KMS-11 (cell line): ENCODE data around the gene PRKCH.

ENCODE experiments used
- H2AFZ ChIP-seq: fragments of 200-600 bp; sonication (generic); 2 replicates; pipeline ENCODE4 v1.6.1; 2016; ENCODE audit warnings: antibody characterized with exemption, mixed run types, low read depth
- H3K27ac ChIP-seq: fragments of 200-600 bp; sonication (generic); 2 replicates; pipeline ENCODE4 v1.6.1; 2016; ENCODE audit warnings: mild to moderate bottlenecking, mixed run types
- H3K27me3 ChIP-seq: fragments of 200-600 bp; sonication (generic); 2 replicates; pipeline ENCODE4 v1.6.1; 2017; ENCODE audit warnings: mild to moderate bottlenecking, low read depth, mixed run types, moderate library complexity; ENCODE audit not compliant: insufficient read depth
- H3K36me3 ChIP-seq: fragments of 200-600 bp; sonication (generic); 2 replicates; pipeline ENCODE4 v1.6.1; 2017; ENCODE audit warnings: mild to moderate bottlenecking, mixed run types; ENCODE audit not compliant: insufficient read depth
- H3K4me1 ChIP-seq: fragments of 200-600 bp; sonication (generic); 2 replicates; pipeline ENCODE4 v1.6.1; 2016; ENCODE audit warnings: mild to moderate bottlenecking, low read depth, mixed run types; ENCODE audit not compliant: poor library complexity, severe bottlenecking
- H3K4me2 ChIP-seq: fragments of 200-600 bp; sonication (generic); 2 replicates; pipeline ENCODE4 v1.7.0; 2016; ENCODE audit warnings: mild to moderate bottlenecking, mixed run types
- H3K4me3 ChIP-seq: fragments of 200-600 bp; sonication (generic); IDR thresholded peaks from 2 replicates; pipeline ENCODE4 v1.6.1; 2017; ENCODE audit warnings: low read depth, low read length, mixed read lengths; ENCODE audit not compliant: insufficient read depth
- H3K79me2 ChIP-seq: fragments of 200-600 bp; sonication (generic); 2 replicates; pipeline ENCODE4 v1.6.1; 2016; ENCODE audit warnings: low read depth, mixed run types; ENCODE audit not compliant: insufficient read depth
- H3K9ac ChIP-seq: fragments of 200-600 bp; sonication (generic); 2 replicates; pipeline ENCODE4 v1.6.1; 2016; ENCODE audit warnings: mild to moderate bottlenecking, mixed run types
- H4K20me1 ChIP-seq: fragments of 200-600 bp; sonication (generic); 2 replicates; pipeline ENCODE4 v1.6.1; 2016; ENCODE audit warnings: mild to moderate bottlenecking, mixed run types; ENCODE audit not compliant: insufficient read depth
- CTCF ChIP-seq: fragments of 200-600 bp; sonication (generic); conservative IDR thresholded peaks from 2 replicates; pipeline ENCODE4 v1.6.1; 2017; ENCODE audit warnings: low read depth, mild to moderate bottlenecking, antibody characterized with exemption, low read length, moderate library complexity, mixed read lengths

PRKCH gene

GRCh38 chr14:61478971-61479473 lies 157.6 kb downstream of the PRKCH start:
- Histone ChIP-seq H3K36me3 (no peaks in the 10 kb centered on the region), H3K9ac (no peak overlapping the region), H3K4me1 (no peaks in the 10 kb centered on the region), H2AFZ (no peak overlapping the region), H3K27ac (no peak overlapping the region), H3K79me2 (no peaks in the 10 kb centered on the region), H3K4me3 (no peak overlapping the region), H4K20me1 (no peaks in the 10 kb centered on the region), H3K4me2 (no peak overlapping the region), H3K27me3 (no peaks in the 10 kb centered on the region)
- TF ChIP-seq CTCF, result no peak

GRCh38 chr14:61479746-61480502 lies 158.5 kb downstream of the PRKCH start:
- Histone ChIP-seq H3K4me1 (no peaks in the 10 kb centered on the region), H4K20me1 (no peaks in the 10 kb centered on the region), H3K36me3 (no peaks in the 10 kb centered on the region), H3K4me3 (no peak overlapping the region), H3K27ac (no peak overlapping the region), H3K4me2 (no peak overlapping the region), H3K9ac (no peak overlapping the region), H3K27me3 (no peaks in the 10 kb centered on the region), H3K79me2 (no peaks in the 10 kb centered on the region), H2AFZ (no peak overlapping the region)
- TF ChIP-seq CTCF, result no peak

- Histone ChIP-seq H3K27me3 (no peaks in the 10 kb centered on the region), H3K79me2 (no peaks in the 10 kb centered on the region), H3K4me1 (no peaks in the 10 kb centered on the region), H3K9ac (no peak overlapping the region), H3K27ac (no peak overlapping the region), H4K20me1 (no peaks in the 10 kb centered on the region), H3K4me2 (no peak overlapping the region), H2AFZ (no peak overlapping the region), H3K4me3 (no peak overlapping the region), H3K36me3 (no peaks in the 10 kb centered on the region)
- TF ChIP-seq CTCF, result no peak
These were observed 159.4 kb downstream of the PRKCH start for GRCh38 chr14:61480704-61481285.

GRCh38 chr14:61481701-61482100 lies 160.3 kb downstream of the PRKCH start:
- H3K36me3 ChIP-seq, result no peaks in the 10 kb centered on the region
- H3K4me1 ChIP-seq, result no peaks in the 10 kb centered on the region

More at GRCh38 chr14:61481701-61482100, 160.3 kb downstream of the PRKCH start:
- Histone ChIP-seq H3K9ac (no peak overlapping the region), H3K4me3 (no peak overlapping the region), H3K4me2 (no peak overlapping the region), H3K27ac (no peak overlapping the region), H3K79me2 (no peaks in the 10 kb centered on the region), H3K27me3 (no peaks in the 10 kb centered on the region), H4K20me1 (no peaks in the 10 kb centered on the region), H2AFZ (no peak overlapping the region)
- no peak for TF ChIP-seq CTCF
